ENCODE results near the gene PLAAT3.
"Not testable (repeated sequence)": the region's sequence is repeated elsewhere in the genome, so short reads cannot be mapped to it uniquely, and the experiment has no call there.

PLAAT3 gene

DNA sequence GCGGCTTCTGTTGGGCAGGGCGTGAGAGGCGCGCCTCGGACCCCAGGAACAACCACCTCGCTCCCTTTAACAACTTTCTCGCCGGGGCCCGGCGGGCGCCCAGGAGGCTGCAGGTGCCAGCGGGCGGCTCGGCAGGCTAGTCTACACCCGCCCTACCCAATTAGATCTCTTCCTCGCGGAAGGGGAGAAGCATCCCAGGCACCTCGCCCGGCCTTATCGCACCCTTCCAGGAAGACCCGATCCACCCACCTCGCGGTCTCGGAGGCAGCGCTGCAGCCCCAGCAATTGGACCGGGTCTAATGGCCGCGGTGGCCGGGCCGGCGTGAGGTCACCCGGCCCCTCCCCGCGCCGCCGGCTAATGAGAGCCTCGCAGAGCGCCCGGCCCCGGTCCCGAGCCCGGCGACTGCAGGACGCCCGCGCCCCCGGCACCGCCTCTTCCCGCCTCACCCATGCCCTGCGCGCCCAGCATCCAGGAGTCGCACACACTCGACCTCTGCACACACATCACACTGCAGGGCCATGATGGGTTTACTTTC lies at the start of gene PLAAT3:
Gene PLAAT3 (minus strand): TSS at position 298 of the 536 bp plus-strand sequence. CDS start 419 bp downstream, outside the sequence.
- peak; percentile 35 for DNase-seq (ENCODE audit: low spot score)
- FAIRE-seq = no peak

DNA sequence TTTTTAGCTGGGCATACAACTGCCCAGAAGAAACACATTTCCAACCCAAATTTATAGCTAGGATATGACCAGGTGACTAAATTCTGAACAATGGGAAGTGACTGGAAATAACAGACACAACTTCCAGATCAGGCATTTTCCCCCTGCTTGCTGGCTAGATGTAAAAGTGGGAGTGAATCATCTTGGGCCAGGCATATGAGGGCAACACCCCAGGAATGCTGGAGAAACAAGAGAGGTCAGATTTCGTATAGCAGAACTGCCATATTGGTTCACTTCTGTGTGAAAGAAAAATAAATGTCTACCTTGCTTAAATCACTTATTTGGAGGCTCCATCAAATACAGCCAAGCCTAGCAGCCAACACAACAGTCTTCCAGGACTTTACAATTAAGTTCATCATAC lies 49.6 kb upstream of the PLAAT3 start:
- DNase-seq (ENCODE audit: low spot score) = peak; percentile 25
- FAIRE-seq = no peak

DNA sequence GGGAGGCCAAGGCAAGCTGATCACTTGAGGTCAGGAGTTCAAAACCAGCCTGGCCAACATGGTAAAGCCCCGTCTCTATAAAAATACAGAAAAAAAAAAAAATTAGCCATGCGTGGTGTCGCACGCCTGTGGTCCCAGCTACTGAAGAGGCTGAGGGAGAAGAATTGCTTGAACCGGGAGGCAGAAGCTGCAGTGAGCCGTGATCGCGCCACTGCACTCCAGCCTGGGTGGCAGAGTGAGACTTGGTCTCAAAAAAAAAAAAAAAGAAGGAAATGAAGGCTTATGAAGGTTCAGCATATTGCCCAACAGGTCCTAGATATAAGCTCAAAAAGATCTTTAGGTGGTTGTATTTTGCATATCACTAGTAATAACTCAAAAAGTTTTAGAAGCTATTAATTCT lies 46.7 kb upstream of the PLAAT3 start:
- DNase-seq (ENCODE audit: low spot score) (no peak), FAIRE-seq (no peak)

DNA sequence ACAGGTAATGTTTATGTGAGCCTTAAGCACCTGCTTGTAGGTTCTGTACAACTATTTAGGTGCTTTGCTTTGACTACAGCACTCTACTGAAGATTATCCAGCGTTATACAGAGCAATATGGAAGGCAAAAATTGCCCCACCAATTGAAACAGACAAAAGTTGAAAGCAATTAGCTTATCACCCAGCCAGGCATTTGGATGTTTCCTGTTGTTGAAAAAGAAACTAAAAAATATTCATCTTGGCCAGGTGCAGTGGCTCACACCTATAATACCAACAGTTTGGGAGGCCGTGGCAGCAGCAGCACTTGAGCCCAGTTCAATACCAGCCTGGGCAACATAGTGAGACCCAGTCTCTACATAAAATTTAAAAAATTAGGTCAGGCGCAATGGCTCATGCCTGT lies 38.4 kb upstream of the PLAAT3 start:
- FAIRE-seq = no peak
- DNase-seq (ENCODE audit: low spot score) = no peak

DNA sequence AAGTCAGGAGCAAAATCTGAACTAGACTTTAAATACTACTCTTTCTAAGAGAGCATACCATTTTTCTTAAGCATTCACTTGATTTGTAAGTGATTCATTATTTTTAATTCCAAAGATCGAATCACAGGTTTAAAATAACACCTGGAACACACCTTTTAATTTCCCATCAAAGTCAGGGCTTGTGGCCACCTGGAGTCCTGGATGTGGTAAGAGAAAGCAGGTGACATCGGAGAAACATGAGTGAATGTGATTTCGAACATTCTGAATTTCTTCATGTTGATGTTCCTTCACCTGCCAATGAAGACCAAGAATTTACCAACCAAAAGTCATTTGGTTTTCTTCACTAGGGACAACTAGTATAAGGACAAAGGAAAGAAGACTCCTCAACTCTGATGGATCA lies 29.0 kb upstream of the PLAAT3 start:
- FAIRE-seq = no peak
- DNase-seq (ENCODE audit: low spot score) = no peak

DNA sequence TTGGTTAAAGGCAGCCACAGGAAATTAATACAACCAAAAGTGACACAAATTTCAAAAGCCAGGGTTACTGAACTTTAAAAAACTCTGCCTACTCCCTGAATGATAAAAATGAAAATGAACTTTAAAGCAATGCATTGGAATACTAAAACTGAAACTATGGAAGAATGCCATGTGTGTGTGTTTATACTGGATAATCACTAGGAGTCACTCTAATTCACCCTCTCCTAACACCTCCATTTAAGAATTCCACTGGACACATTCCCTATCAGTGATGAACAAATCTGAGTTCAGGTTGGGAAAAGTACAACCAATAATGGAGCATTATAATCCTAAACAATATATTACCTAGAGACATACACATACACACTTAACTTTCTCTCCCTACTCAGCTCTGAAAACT lies 27.5 kb upstream of the PLAAT3 start:
- DNase-seq (ENCODE audit: low spot score) (no peak), FAIRE-seq (no peak)

DNA sequence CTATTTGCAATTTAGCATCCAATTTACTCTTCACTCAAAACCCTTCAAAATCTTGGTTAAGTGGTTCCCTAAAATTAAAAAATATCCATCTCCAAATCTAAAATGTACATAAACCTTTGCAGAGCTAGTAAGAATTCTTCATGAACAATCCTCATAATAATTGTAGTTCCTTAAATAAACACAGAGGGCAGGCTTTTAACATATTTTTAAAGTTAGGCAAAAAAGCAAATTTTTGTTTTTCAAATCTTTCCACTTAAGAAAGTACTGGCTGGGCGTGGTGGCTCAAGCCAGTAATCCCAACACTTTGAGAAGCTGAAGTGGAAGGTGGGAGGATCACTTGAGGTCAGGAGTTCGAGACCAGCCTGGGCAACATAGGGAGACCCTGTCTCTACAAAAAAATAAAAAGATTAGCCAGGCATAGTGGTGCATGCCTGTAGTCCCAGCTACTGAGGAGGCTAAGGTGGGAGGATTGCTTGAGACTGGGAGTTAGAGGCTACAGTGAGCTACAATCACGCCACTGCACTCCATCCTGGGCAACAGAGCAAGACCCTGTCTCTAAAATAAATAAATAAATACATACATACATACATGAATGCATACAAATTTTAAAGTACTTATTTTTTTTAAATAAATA lies 25.1 kb upstream of the PLAAT3 start:
- FAIRE-seq (peak; percentile 49), DNase-seq (ENCODE audit: low spot score) (no peak)

DNA sequence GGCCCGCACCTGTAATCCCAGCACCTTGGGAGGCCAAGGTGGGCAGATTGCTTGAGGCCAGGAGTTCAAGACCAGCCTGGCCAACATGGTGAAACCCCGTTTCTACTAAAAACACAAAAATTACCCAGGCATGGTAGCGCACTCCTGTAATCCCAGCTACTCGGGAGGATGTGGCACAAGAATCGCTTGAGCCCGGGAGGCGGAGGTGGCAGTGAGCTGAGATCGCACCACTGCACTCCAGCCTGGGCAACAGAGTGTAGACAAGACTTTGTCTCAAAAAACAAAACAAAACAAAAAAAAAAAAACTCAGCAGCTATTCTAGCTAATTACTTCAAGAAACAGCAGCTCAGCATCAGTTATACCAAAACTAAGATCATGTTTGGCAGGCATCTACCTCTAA lies 24.2 kb upstream of the PLAAT3 start:
- not testable (repeated sequence) for DNase-seq (ENCODE audit: low spot score); FAIRE-seq

DNA sequence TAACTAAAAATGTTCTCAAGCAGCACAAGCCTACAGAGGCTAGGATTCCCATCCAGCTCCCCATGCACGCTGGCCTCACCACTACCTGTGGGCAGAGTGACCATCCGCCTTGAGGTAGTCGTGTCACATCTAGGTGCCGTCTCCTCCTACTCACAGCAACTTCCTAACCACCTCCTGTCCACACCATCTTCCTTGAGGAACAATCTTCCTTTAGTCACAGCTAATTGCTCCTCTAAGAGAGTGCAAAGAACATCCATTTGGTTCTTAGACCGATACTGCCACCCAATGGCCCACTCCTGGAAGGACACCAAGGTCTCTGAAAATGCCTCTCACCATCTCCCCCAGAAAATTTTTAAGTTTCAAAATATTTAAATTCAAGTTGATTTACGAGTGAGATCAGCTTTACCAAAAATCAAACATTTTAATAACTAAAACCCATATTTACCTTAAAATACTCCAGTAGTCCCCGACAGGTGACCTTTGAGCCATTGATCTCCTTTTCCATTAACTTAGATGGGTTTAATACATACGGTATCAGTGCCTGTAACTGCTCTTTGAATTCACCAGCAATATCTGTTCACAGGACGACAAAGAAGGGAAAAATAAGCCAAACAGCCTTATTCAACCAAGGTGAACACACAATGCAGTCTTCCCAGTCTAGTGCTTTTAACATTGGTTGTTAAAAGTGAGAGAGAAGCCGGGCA lies 21.7 kb upstream of the PLAAT3 start:
- no peak for FAIRE-seq

DNA sequence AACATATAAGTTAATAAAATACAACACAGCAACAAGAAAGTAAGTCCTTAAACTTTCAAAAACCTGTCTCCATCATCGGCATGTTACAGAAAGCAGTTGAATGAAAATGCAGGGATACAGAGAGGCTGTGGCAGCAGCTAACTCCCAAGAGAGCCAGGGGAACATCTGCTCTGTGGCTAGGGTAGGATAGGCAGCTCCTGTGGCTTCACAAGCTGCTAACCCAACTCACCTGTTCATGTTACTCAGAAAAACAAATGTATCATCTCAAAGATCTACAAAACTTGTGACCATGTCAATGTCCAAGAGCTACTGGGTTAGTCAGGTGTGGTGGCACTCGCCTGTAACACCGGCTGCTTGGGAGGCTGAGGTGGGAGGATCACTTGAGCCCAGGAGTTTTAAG lies 15.2 kb upstream of the PLAAT3 start:
- DNase-seq (ENCODE audit: low spot score) (no peak), FAIRE-seq (no peak)

More for the DNA sequence above, 21.7 kb upstream of the PLAAT3 start:
- DNase-seq (ENCODE audit: low spot score) = peak; percentile 30

DNA sequence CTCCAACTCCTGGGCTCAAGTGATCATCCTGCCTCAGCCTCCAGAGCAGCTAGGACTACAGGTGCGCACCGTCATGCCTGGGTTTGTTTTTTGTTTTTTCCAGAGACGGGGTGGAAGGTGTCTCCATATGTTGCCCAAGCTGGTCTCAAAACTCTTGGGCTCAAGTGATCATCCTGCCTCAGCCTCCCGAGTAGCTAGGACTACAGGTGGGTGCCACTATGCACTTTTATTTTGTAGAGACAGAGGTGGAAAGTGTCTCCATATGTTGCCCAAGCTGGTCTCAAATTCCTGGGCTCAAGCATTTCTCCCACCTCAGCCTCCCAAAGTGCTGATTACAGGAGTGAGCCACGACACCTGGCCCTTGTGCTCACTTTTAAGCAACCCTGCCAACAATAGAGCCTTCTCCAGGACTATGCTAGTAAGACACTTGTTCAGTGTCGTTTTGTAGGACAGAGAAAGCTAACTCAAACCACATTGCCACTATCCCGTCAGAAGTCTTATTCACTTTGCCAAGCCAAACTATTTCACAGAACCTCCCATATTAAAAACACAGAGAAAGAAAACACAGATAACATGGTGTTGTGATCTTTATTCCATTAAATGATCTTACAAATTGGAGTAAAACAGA lies 9.4 kb upstream of the PLAAT3 start:
- DNase-seq (ENCODE audit: low spot score) = no peak
- FAIRE-seq = no peak

DNA sequence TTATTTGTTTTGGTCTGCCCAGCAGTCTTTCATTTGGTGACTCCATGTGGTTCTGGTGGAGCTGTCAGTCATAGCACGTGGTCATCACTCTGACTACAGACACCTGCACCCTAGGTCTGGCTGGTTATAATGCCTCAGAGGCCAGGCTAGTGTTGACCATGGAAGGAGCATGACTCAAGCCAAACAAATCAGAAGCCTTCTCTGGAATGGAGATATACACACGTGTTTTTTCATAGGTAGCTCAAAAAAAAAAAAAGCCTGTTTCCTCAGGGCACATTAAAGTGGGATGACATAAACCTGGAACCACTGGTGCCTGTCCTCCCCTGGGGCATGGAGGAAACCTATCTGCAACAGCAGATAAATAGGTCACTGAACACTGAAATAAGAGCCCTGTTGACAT lies 8.1 kb upstream of the PLAAT3 start:
- FAIRE-seq (no peak), DNase-seq (ENCODE audit: low spot score) (peak; percentile 9)

DNA sequence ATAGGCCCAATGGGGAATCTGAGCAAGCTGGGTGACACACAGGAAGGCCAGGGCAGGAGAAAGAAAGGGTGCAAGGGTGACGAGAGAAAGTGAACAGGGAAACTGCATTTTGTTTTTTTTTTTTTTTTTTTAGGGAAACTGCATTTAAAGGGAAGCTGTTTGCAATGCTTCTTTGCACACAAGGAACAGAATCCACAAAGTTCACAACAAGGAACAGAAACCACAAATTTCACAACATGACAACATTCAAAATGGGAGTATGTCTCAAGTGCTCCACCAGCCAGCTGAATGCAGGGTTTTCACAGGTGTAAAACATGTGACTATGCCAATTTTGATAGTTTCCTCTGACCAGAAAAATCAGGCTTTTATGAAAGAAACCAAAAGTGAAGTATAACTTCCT lies 6.8 kb upstream of the PLAAT3 start:
- FAIRE-seq (no peak), DNase-seq (ENCODE audit: low spot score) (no peak)

DNA sequence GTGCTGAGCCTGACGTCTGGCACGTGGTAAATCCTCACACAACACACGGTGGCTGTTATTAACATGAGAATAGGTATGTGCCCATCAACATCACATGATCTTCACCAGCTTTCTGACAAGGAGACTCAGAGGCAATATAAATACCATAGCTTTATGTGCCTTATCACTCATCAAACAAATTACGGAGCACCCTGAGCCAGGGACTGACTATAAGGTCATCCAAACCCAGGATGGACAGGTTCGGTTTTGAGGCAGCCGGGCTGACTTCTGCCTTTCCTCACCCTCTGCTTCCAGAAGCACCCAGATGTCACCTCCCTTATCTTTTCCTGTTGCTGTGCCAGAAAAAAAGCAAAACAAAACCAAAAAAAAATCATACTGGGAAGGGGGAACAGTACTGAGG lies 5.7 kb upstream of the PLAAT3 start:
- DNase-seq (ENCODE audit: low spot score) (no peak), FAIRE-seq (no peak)

DNA sequence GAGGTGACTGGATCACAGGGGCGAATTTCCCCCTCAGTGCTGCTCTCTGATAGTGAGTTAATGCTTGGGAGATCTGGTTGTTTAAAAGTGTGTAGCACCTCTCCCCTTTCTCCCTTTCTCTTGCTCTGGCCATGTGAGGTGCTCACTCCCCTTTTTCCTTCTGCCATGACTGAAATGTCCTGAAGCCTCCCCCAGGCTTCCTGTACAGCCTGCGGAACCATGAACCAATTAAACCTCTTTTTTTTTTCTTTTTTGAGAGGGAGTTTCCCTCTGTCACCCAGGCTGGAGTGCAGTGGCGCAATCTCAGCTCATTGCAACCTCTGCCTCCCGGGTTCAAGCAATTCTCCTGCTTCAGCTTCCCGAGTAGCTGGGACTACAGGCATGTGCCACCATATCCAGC lies 3.5 kb upstream of the PLAAT3 start:
- not testable (repeated sequence) for FAIRE-seq; DNase-seq (ENCODE audit: low spot score)

DNA sequence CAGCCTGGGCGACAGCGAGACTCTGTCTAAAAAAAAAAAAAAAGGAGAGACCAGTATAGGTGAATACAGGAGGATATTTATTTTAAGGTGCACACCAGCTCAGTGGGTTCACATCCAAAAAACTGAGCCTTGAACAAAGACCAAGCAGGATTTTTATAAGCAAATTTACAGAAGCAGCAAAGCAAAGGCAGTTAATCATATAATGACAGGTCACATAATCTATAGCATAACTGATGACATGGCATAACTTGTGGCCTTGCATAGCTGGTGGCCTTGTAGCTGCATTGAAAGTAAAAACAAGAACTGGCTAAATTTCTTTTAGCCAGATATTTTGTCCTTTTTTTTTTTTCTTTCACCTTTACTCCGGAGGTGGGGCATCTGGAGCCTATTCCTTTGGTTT lies 2.7 kb upstream of the PLAAT3 start:
- FAIRE-seq = no peak
- DNase-seq (ENCODE audit: low spot score) = no peak

DNA sequence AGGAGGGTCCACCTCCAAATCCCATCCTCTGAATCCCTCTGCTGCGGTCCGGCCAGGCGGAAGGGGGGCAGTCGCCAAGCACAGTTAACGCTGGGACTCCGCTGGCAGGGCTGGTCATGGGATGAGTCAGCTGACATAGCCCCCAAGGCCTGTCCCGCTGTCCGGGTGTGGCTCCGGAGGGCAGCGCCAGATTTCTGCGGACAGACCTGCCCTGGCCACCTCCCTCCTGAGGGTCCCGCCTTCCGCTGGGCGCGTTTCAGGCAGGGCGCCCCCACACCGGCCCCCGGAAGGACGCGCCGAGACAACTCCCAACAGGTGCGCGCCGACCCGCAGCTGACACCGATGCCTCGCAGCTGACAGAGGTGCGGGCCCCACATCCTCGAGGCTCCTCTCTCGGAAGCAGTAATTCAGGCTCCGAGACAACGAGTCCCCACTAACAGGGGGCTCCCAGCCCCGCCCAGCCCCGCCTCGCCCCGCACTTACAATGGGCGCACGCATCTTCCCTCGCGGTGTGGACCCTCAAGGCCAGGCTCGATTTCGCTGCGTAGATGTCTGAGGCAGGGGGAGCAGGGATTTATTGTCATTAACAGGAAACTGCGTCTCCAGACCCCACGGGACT lies 607 bp downstream of the PLAAT3 start:
- DNase-seq (ENCODE audit: low spot score) (no peak), FAIRE-seq (no peak)

DNA sequence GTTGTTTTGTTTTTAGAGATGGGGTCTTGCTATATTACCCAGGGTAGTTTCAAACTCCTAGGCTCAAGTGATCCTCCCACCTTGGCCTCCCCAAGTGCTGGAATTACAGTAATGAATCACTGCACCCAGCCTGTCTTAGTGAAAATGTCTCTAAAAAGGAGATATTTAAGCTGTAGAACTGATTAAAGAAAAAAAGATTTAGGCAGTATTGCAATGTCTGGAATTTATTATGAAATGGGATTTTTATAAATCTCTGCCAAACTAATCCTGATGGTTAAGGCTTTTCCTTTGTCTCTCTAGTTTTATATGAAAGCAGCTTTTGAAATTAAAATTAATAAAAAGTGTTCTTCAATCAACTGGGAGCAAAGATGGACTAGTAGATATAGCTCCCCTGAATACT lies 2.1 kb downstream of the PLAAT3 start:
- DNase-seq (ENCODE audit: low spot score) (no peak), FAIRE-seq (no peak)

DNA sequence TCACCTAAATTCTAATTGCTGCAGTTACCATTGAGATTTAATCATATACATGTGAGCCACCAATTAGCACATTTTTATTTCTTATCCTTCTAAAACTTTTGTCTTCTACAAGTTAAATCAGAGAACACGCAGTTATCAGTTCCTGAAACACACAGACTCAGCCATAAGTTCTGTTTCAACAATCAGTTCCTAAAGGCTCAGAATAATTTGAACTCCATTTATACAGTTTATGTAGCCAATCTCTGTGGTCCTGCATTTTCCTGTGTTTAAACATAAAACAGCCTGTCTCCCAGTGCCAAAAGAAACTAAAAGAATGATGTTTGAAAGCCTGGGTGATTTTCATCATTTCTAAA lies 2.9 kb downstream of the PLAAT3 start:
- DNase-seq (ENCODE audit: low spot score) = no peak
- FAIRE-seq = no peak

DNA sequence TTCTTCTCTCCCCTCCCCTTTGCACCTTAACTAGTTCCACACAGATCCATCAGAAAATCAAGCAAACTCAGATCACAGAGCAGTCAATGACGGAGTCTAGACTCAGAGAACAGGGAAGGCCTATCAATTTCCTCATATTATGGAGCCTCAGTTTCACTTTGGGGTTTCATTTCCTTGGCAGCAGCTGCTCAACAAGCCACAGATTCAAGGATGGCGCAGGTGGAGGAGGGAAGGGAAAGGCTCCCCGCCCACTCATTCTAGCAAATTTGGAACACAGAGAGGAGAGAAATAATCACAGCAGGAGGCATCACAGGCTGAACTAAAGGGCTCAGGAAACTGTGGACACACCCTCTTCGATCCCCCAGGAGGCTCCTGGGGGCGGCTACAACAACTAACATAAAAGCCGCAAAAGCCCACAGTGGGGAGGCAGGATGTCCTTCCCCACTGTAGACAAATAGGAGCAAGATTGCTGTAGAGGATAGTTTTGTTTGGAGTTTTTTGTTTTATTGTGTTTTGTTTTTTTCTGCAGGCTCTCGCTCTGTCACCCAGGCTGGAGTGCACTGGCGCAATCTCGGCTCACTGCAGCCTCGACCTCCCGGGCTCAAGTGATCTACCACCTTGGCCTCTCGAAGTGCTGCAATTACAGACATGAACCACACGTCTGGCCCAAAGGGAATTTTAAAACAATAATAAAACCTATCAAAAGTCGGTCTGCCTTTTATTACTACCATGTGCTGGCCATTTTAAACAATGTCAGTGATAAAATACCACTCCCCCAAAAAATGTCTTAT lies 3.4 kb downstream of the PLAAT3 start:
- no peak for DNase-seq (ENCODE audit: low spot score)

DNA sequence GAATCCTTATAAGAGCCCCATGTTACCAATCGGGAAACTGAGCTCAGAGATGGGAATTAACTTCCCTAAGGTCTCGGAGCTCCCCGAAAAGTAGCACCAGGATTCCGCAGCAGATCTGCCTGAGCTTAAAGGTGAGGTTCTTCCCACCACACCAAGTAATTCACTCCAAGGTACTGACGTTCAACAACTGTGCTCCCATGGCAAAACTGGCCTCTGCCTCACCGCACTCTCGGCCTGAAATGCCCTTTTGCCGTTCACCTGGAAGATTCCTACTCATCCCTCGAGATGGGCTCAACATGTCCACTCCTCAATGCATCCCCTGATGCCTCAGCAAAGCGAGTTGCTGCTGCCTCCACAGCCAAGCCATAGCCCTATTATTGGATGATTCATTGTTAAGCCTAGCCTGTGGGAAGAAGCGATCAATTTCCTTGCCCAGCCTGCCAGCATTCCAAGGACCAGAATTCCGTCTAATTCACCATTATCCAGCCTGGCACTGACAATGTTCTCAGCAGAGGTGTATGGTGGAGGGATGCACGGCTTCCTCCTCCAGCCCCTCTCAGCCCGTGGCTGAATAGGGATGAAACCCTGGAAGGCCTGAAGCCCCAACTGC lies 4.2 kb downstream of the PLAAT3 start:
- FAIRE-seq = no peak
- DNase-seq (ENCODE audit: low spot score) = no peak

More for the DNA sequence above, 3.4 kb downstream of the PLAAT3 start:
- FAIRE-seq = no peak

All from RCC 7860 (cell line).